Testis (tissue), 2 donors: ENCODE results near the gene SEMA3D.

Experiments used
- CTCF ChIP-seq, 3 experiments: fragments of 450-650 bp in 2 of 3; fragments of 200-600 bp in 1 of 3; sonication (generic) in 1 of 3; IDR thresholded peaks; one replicate each; pipeline ENCODE4 v1.5.1; 2016 to 2019; ENCODE audit warnings: antibody characterized with exemption in 3 of 3, mild to moderate bottlenecking in 2 of 3, moderate library complexity in 1 of 3
- POLR2A ChIP-seq: fragments of 450-650 bp; IDR thresholded peaks from one replicate; pipeline ENCODE4 v1.6.1; 2017; ENCODE audit warnings: antibody characterized with exemption, mild to moderate bottlenecking, moderate library complexity

GRCh38 chr7:84981055-84981976 is 205.5 kb downstream of the SEMA3D start:
- no peak for TF ChIP-seq POLR2A
- TF ChIP-seq CTCF (IDR thresholded peaks at IDR 0.05) = no peak
